H54 (cell line): ENCODE results near the gene CAVIN1.
"Not testable (repeated sequence)": the region's sequence is repeated elsewhere in the genome, so short reads cannot be mapped to it uniquely, and the experiment has no call there.

Experiments used
- DNase-seq: peaks from one replicate; pipeline ENCODE4 v3.0.0; 2011; ENCODE audit warnings: low spot score, mixed read lengths; ENCODE audit not compliant: insufficient read length
- FAIRE-seq: peaks from 3 replicates; lab custom pipeline; 2011; peaks lifted over from hg19 to GRCh38; lab: Jason Lieb, UNC
- POLR2A ChIP-seq: IDR thresholded peaks from 2 replicates; pipeline ENCODE4 v1.6.1; 2011; ENCODE audit warnings: low read depth, mild to moderate bottlenecking, low read length

Gene CAVIN1

DNA sequence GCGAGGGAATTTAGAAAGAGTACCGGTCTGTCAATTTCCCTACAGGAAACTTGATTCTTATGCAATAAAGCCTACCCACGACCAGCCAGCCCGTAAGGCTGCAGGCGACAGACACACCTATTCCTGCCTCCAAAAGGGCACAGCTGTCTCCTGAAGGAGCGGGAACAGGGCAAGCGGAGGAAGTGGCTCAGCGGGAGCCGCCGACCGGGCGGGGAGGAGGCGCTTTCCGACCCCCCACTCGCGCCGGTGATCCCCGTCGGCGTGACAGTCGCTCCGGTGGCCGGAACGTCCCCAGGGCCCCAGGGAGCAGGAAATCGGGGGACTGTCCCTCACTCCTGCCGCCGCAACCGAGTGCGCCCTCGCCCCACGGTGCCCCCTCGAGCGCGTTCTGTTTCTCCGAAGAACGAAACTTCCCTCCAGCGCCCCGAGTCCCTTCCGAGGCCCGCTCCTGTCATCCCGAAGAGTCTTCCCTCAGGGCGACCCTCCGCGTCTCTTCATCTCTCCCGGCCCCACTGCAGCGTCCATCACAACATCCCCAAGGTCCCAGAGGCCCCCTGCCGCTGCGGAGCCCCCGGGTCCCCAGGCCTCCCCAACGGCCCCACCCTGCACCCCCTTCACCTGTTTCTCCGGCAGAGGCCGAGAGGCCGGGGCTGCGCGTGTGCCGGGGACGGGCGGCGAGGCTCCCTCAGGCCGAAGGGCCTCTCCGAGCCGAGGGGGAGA is 35.2 kb downstream of the CAVIN1 start:
- DNase-seq (no peak), FAIRE-seq (no peak)
- peak; percentile 30; the same call in 1 of the 2 replicates for TF ChIP-seq POLR2A

DNA sequence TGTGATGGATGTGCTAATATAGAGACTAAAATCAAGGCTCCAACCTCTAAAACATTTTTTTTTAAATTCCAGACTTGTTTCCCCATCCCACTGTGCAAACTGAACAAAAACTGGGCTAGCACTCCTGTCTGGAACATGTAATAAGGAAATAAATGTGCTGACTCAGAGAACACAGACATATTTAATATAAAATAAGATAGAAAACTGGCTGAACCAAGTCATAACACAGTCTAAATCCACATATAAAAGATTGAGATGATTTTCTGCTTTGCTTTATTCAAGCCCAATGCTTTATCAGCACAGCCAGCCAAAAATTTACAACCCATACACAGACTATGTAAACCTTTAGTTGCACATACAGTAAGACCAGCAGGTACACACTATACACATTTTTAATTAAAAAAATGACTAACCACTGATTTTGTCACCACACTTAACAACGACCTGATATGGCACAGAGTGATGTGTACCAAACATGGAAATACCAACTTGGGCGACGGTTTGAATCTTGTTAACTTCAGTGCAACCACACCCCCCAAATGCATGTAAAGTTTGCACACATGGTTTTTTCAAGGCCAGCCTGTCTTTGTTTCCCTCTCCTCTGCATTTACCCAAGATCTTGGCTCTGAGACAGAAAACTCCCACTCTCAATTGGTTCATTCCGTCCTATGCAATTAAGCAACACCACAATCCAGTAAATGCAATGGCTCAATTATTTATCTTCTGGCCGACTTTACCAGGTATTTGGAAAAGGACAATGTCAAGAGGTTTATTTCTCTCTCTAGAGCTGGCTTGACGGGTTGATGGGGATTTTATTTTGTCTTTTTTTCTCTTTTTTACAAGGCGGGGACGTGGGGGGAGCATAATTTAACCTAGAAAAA is 36.0 kb downstream of the CAVIN1 start:
- DNase-seq, result no peak
- no peak for TF ChIP-seq POLR2A
- no peak for FAIRE-seq

DNA sequence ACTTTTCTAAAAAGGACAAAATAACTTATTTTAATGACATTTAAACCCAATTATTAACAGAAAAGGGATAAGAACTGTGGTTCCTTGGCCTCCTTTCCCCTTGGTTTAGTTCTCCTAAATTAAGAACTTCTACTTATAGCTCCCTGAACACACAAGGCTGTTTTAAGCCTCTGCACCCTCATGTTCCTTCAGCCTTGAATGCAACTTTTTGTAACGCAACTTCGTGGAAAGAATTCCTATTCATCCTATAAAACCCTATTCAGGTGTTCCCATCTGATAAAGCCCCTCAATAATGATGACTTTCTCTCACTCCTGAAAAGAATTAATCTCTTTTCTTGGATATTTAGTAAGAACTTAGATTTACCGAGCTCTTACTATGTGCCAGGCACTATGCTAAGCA is 41.2 kb downstream of the CAVIN1 start:
- FAIRE-seq (no peak), DNase-seq (no peak)
- no peak for TF ChIP-seq POLR2A

DNA sequence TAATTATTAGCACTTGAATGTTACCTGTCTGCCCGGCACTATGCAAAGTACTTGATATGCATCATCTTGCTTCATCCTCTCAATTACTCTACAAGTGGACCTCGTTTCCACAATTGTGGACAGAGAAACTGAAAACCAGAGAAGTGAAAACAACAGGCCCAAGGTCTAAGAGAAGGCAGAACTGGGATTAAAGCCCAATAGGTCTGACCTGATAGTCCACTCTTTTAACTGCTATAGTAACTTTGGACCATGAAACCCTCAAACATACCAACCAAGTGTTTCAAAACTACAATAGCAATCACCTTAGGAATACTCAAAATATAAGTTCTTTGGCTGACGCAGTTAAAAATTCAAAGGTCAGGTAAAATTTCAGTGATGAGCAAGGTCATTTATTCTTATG is 42.1 kb downstream of the CAVIN1 start:
- no peak for TF ChIP-seq POLR2A
- DNase-seq (no peak), FAIRE-seq (no peak)

DNA sequence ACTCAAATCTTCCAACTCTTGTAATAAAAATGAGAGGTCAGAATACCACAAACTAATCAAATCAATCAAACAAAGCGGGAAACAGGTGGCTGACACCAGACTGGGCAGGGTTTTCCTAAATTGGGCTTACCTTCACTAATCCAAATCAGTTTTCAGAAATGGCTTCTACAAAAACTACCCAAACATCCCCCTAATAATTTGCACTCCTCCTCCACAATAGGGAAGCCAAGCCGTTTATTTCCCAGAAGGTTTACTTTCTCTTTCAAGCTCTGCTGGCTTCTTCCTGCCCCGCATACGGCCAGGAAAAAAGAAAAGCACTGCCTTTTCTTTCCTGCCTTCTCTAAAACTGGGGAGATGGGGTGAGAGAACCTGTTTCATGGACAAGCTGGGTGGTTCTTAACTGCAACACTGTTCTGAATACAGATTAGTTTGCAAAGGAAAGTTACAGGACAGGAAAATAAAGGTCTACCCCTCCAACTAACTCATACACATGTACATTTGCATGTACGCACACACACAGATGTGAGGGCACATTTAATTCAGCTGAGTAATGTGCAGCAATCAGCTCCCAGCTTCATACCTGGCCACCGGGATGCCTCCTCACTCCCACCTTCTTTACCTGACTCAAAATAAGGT is 44.0 kb downstream of the CAVIN1 start:
- FAIRE-seq, result no peak
- DNase-seq, result no peak
- no peak for TF ChIP-seq POLR2A

DNA sequence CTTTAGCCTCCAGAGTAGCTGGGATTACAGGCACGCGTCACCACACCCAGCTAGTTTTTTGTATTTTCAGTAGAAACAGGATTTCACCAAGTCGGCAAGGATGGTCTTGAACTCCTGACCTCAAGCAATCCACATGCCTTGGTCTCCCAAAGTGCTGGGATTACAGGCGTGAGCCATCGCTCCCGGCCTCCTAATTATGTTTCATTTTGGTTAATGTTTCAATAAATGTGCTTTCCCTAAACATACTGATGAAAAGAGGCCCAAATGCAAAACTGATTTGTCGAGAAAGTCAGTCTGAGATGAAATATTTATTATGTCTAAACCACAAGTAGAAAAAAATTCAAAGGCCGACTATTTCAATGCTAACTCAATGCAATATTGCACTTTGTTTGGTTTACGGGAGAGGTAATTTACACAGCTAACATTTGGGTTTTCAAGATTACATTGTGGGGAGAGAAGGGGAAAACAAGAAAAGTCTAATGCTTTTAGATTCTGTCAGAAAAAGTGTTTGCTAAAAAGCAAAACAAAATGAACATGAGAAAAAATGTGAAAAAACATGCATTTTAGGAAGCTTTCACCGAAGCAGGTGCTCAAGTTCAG is 44.6 kb downstream of the CAVIN1 start:
- no peak for FAIRE-seq
- no peak for TF ChIP-seq POLR2A
- DNase-seq, result no peak

DNA sequence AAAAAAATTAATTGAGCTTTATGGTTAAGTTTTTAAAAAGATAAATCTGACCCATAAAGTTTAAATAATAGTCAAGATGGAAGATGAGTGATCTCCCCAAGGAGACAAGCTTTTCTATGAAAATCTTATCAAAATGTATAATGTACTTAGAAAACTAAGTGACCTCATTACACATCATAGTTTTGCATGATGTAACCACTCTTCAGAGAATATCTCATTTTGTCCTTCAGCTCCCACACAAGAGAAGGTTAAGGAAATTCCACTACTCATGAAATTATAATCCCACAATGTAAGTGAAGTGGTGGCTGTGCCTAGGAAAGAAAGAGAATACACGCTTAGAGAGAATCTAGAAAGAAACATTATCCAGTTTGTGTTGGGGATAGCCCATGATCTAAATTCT is 49.2 kb downstream of the CAVIN1 start:
- TF ChIP-seq POLR2A, result no peak
- no peak for FAIRE-seq

DNA sequence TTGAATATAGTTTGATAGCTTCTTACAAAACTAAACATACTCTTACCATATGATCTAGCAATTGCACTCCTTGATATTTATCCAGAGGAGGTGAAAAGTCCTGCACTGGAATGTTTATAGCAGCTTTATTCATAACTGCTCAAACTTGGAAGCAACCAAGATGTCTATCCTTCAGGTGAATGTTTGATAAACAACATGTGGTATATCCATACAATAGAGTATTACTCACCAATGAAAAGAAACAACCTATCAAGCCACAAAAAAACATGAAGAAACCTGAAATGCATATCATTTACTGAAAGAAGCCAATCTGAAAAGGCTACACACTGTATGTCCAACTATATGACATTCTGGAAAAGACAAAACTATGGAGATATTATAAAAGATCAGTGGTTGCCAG is 50.9 kb downstream of the CAVIN1 start:
- no peak for TF ChIP-seq POLR2A

More for the DNA sequence above, 49.2 kb downstream of the CAVIN1 start:
- no peak for DNase-seq

DNA sequence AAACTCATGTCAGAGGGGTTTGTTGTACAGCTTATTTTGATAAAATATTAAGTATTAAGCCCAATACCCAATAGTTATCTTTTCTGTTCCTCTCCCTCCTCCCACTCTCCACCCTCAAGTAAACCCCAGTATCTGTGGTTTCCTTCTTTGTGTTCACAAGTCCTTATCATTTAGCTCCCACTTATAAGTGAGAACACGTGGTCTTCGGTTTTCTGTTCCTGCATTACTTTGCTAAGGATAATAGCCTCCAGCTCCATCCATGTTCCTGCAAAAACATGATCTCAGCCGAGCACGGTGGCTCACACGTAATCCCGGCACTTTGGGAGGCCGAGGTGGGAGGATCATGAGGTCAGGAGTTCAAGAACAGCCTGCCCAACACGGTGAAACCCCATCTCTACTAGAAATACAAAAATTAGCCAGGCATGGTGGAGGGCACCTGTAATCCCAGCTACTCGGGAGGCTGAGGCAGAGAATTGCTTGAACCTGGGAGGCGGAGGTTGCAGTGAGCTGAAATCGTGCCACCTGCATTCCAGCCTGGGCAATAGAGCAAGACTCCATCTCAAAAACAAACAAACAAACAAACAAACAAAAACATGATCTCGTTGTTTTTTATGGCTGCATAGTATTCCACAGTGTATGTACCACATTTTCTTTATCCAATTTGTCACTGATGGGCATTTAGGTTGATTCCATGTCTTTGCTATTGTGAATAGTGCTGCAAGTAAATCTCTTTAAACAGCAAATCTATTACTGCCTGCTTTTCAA is 54.1 kb downstream of the CAVIN1 start:
- not testable (repeated sequence) for DNase-seq, FAIRE-seq

More for the DNA sequence above, 50.9 kb downstream of the CAVIN1 start:
- DNase-seq, result no peak
- no peak for FAIRE-seq

DNA sequence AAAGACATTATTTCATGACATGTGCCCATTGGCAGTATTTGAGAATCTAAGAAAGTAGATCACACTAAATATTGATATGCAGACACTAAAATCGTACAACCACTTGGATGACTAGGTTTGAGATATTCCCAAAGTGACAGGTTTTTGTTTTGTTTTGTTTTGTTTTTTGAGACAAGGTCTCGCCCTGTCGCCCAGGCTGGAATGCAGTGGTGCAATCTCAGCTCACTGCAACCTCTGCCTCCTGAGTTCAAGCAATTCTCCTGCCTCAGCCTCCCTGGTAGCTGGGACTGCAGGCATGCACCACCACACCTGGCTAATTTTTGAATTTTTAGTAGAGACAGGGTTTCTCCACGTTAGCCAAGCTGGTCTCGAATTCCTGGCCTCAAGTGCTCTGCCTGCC is 54.7 kb downstream of the CAVIN1 start:
- not testable (repeated sequence) for FAIRE-seq, DNase-seq

DNA sequence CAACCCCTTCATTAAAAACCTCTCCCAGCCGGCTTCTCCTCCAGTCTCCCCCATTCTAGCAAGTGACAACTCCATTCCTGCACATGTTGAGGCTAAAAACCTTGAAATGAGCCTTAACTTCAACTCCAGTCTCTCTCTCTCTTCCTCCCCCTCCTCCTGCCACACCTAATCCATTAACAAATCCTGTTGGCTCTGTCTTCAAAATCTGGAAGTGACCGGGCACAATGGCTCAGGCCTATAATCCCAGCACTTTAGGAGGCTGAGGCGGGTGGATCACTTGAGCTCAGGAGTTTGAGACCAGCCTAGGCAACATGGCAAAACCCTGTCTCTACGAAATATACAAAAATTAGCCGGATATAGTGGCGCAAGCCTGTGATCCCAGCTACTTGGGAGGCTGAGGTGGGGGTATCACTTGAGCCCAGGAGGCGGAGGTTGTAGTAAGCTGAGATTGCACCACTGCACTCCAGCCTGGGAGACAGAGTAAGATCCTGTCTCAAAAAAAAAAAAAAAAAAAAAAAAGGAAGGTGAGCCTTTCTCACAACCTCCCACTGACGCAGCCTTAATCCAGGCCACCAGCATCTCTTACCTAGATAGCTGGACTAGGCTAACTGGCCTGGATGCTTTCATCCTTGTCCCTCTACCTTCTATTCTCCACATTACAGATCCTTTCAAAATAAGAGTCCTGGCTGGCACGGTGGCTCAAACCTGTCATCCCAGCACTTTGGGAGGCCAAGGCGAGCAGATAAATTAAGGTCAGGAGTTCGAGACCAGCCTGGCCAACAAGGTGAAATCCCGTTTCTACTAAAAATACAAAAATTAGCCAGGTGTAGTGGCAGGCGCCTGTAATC is 56.7 kb downstream of the CAVIN1 start:
- DNase-seq, result not testable (repeated sequence)

DNA sequence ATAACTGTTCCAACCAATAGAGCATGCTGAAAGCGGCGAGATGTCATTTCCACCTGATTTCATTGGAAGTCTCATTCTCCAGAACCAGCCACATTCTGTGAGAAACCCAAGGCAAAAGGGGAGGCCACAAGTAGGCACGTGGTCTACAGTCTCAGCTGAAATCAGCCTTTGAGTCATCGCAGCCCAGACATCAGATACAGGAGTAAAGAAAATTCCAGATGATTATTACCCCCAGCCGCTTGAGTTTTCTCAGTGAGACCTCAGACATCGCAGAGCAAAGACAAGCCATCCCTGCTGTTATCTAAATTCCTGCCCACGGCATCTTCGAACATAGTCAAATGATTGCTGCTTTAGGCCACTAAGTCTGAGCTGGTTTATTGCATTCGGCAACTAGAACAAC is 57.9 kb downstream of the CAVIN1 start:
- DNase-seq (no peak), FAIRE-seq (no peak)

More for the DNA sequence above, 56.7 kb downstream of the CAVIN1 start:
- FAIRE-seq, result not testable (repeated sequence)

More for the DNA sequence above, 57.9 kb downstream of the CAVIN1 start:
- no peak for TF ChIP-seq POLR2A
